GM18873 (cell line): ENCODE results near the gene TRERF1.

Source experiments
- ATAC-seq: cut with Tn5 transposase; IDR thresholded peaks from one replicate; pipeline ENCODE4 v1.9.1; 2021; ENCODE audit warnings: mild to moderate bottlenecking, moderate library complexity, moderate number of reproducible peaks; ENCODE audit not compliant: unreplicated experiment, low FRiP score

The TRERF1 gene

GRCh38 chr6:42427871-42428270 is 23.9 kb downstream of the TRERF1 start:
- ATAC-seq: no peak

GRCh38 chr6:42426191-42426590 is 25.5 kb downstream of the TRERF1 start:
- ATAC-seq: no peak

GRCh38 chr6:42424906-42425474 is 26.7 kb downstream of the TRERF1 start:
- no peak for ATAC-seq

GRCh38 chr6:42423244-42423643 is 28.5 kb downstream of the TRERF1 start:
- no peak for ATAC-seq

- no peak for ATAC-seq
These were observed 31.0 kb downstream of the TRERF1 start for GRCh38 chr6:42420741-42421140.

- ATAC-seq: no peak
These were observed 32.0 kb downstream of the TRERF1 start for GRCh38 chr6:42419490-42420280.

- no peak for ATAC-seq
These were observed 33.0 kb downstream of the TRERF1 start for GRCh38 chr6:42418724-42419123.

GRCh38 chr6:42417641-42418112 is 34.0 kb downstream of the TRERF1 start:
- ATAC-seq: no peak

GRCh38 chr6:42411406-42411805 is 40.3 kb downstream of the TRERF1 start:
- no peak for ATAC-seq

- ATAC-seq: no peak
These were observed 40.9 kb downstream of the TRERF1 start for GRCh38 chr6:42410861-42411260.

GRCh38 chr6:42409581-42409980 is 42.1 kb downstream of the TRERF1 start:
- ATAC-seq: no peak

- no peak for ATAC-seq
These were observed 44.3 kb downstream of the TRERF1 start for GRCh38 chr6:42407379-42407778.

- no peak for ATAC-seq
These were observed 45.1 kb downstream of the TRERF1 start for GRCh38 chr6:42406306-42407280.

GRCh38 chr6:42405021-42405420 is 46.7 kb downstream of the TRERF1 start:
- no peak for ATAC-seq

GRCh38 chr6:42404484-42404883 is 47.2 kb downstream of the TRERF1 start:
- ATAC-seq: no peak

- no peak for ATAC-seq
These were observed 47.9 kb downstream of the TRERF1 start for GRCh38 chr6:42403831-42404230.

- ATAC-seq: no peak
These were observed 48.3 kb downstream of the TRERF1 start for GRCh38 chr6:42403421-42403820.

- peak; percentile 82 for ATAC-seq
These were observed 49.5 kb downstream of the TRERF1 start for GRCh38 chr6:42402184-42402583.

GRCh38 chr6:42401613-42401951 is 50.1 kb downstream of the TRERF1 start:
- ATAC-seq: no peak

- ATAC-seq: no peak
These were observed 50.7 kb downstream of the TRERF1 start for GRCh38 chr6:42400886-42401612.
